SK-N-SH (cell line): ENCODE measurements around the gene YWHAE. TPM values are rescaled to one million over a fixed set of nuclear protein-coding genes. Genes with fewer than 3 reads are reported as not detected.

ENCODE experiments used
- CTCF ChIA-PET: fragments of 300-600, 350-600 bp; formaldehyde crosslinking; extraction: SDS; loops from one replicate; lab custom pipeline; 2021; lab: Yijun Ruan, JAX
- POLR2A ChIA-PET: fragments of 350-600 bp; sonication (Branson Sonifier 250); formaldehyde crosslinking; extraction: SDS; loops from one replicate; lab custom pipeline; 2020; ENCODE audit warnings: antibody characterized with exemption, inconsistent platforms; lab: Yijun Ruan, JAX
- DNase-seq: peaks from one replicate; pipeline ENCODE4 v3.0.0; 2012
- H2AFZ ChIP-seq: fragments of 200-600 bp; sonication (generic); 2 replicates; pipeline ENCODE4 v1.8.1; 2016; ENCODE audit warnings: antibody characterized with exemption, mild to moderate bottlenecking, low read depth
- H3F3A ChIP-seq: fragments of 200-600 bp; sonication (generic); replicated peaks from 2 replicates; pipeline ENCODE3; 2016; ENCODE audit warnings: antibody characterized with exemption, mild to moderate bottlenecking; ENCODE audit not compliant: insufficient read depth
- H3K27ac ChIP-seq, 2 experiments: fragments of 200-500 bp in 1 of 2; fragments of 200-600 bp in 1 of 2; sonication (Bioruptor generic) in 1 of 2; sonication (generic), shearing (Covaris generic) in 1 of 2; 2 replicates each; pipeline versions ENCODE4 v1.5.1 to v1.6.1; 2014 to 2016; ENCODE audit warnings: low read depth in 2 of 2, inconsistent platforms in 1 of 2, low read length in 1 of 2, mild to moderate bottlenecking in 1 of 2, mixed read lengths in 1 of 2
- H3K27me3 ChIP-seq: fragments of 200-600 bp; sonication (generic), shearing (Covaris generic); 2 replicates; pipeline ENCODE4 v1.6.1; 2016; ENCODE audit warnings: mixed run types; ENCODE audit not compliant: insufficient read depth
- H3K36me3 ChIP-seq, 2 experiments: fragments of 200-500 bp in 1 of 2; fragments of 200-600 bp in 1 of 2; sonication (Bioruptor generic) in 1 of 2; sonication (generic) in 1 of 2; replicated peaks in 1 of 2; 2 replicates each; pipeline versions ENCODE3 to v1.5.1; 2014 to 2016; ENCODE audit warnings: low read length in 1 of 2, mild to moderate bottlenecking in 1 of 2; ENCODE audit not compliant: insufficient read depth in 2 of 2, control insufficient read depth in 1 of 2
- H3K4me1 ChIP-seq, 2 experiments: fragments of 200-500 bp in 1 of 2; fragments of 200-600 bp in 1 of 2; sonication (Bioruptor generic) in 1 of 2; sonication (generic), shearing (Covaris generic) in 1 of 2; 2 replicates each; pipeline versions ENCODE4 v1.5.1 to v1.6.1; 2014 to 2016; ENCODE audit warnings: low read depth in 1 of 2, low read length in 1 of 2, mixed run types in 1 of 2; ENCODE audit not compliant: insufficient read depth in 2 of 2, control insufficient read depth in 1 of 2
- H3K4me2 ChIP-seq: fragments of 200-600 bp; sonication (generic), shearing (Covaris generic); 2 replicates; pipeline ENCODE4 v1.6.1; 2017; ENCODE audit warnings: mixed run types
- H3K4me3 ChIP-seq, 2 experiments: fragments of 200-500 bp in 1 of 2; fragments of 200-600 bp in 1 of 2; sonication (Bioruptor generic) in 1 of 2; sonication (generic), shearing (Covaris generic) in 1 of 2; 2 replicates each; pipeline versions ENCODE4 v1.5.1 to v1.8.1; 2014 to 2016; ENCODE audit warnings: low read depth in 2 of 2, inconsistent platforms in 1 of 2, low read length in 1 of 2, mild to moderate bottlenecking in 1 of 2, mixed read lengths in 1 of 2, moderate library complexity in 1 of 2
- H3K79me2 ChIP-seq: fragments of 200-600 bp; sonication (generic); 2 replicates; pipeline ENCODE4 v1.8.1; 2017; ENCODE audit warnings: mild to moderate bottlenecking; ENCODE audit not compliant: insufficient read depth
- H3K9ac ChIP-seq: fragments of 200-600 bp; sonication (generic); 2 replicates; pipeline ENCODE4 v1.6.1; 2017; ENCODE audit warnings: mixed run types
- H3K9me2 ChIP-seq: fragments of 200-600 bp; sonication (generic); 2 replicates; pipeline ENCODE4 v1.6.1; 2017; ENCODE audit warnings: mixed run types
- H3K9me3 ChIP-seq: fragments of 200-600 bp; sonication (generic); 2 replicates; pipeline ENCODE4 v1.6.1; 2017; ENCODE audit warnings: mixed run types, mild to moderate bottlenecking, moderate library complexity
- H4K20me1 ChIP-seq: fragments of 200-600 bp; sonication (generic); 2 replicates; pipeline ENCODE4 v1.6.1; 2017; ENCODE audit warnings: mild to moderate bottlenecking, mixed run types; ENCODE audit not compliant: insufficient read depth
- CTCF ChIP-seq: fragments of 200-600 bp; sonication (generic); IDR thresholded peaks from 2 replicates; pipeline ENCODE4 v1.6.1; 2017; ENCODE audit warnings: antibody characterized with exemption, mild to moderate bottlenecking, moderate library complexity
- ELF1 ChIP-seq: IDR thresholded peaks from 2 replicates; pipeline ENCODE4 v1.4.0; 2012
- EP300 ChIP-seq, 2 experiments: IDR thresholded peaks; 2 replicates each; pipeline versions ENCODE4 v1.4.0 to v1.6.1; 2012; ENCODE audit warnings: borderline replicate concordance in 1 of 2, low read depth in 1 of 2, low read length in 1 of 2
- EZH2phosphoT487 ChIP-seq: fragments of 200-600 bp; sonication (generic); IDR thresholded peaks from 2 replicates; pipeline ENCODE4 v1.6.1; 2017; ENCODE audit warnings: low read depth, mixed run types, mild to moderate bottlenecking, antibody characterized with exemption, moderate library complexity, borderline replicate concordance
- GATA2 ChIP-seq: sonication (generic); formaldehyde crosslinking; IDR thresholded peaks from 2 replicates; pipeline ENCODE4 v1.5.0; 2020; ENCODE audit warnings: mild to moderate bottlenecking, missing genetic modification reagents
- MAX ChIP-seq: IDR thresholded peaks from 2 replicates; pipeline ENCODE4 v1.4.0; 2012; ENCODE audit warnings: low read depth
- MXI1 ChIP-seq: IDR thresholded peaks from 2 replicates; pipeline ENCODE4 v1.6.1; 2012; ENCODE audit warnings: mild to moderate bottlenecking, low read depth, low read length, improper control_type of control experiment
- RCOR1 ChIP-seq: fragments of 150-350 bp; IDR thresholded peaks from 2 replicates; pipeline ENCODE4 v1.6.1; 2017; ENCODE audit warnings: antibody characterized with exemption, low read length
- RXRA ChIP-seq: IDR thresholded peaks from 2 replicates; pipeline ENCODE4 v1.4.0; 2012; ENCODE audit warnings: low read depth, mild to moderate bottlenecking, borderline replicate concordance
- SMC3 ChIP-seq: IDR thresholded peaks from 2 replicates; pipeline ENCODE4 v1.6.1; 2012; ENCODE audit warnings: low read depth, low read length, improper control_type of control experiment
- TAF1 ChIP-seq: IDR thresholded peaks from 2 replicates; pipeline ENCODE4 v1.6.1; 2012; ENCODE audit warnings: low read depth, mild to moderate bottlenecking, low read length, moderate library complexity, borderline replicate concordance
- TEAD4 ChIP-seq: IDR thresholded peaks from 2 replicates; pipeline ENCODE4 v1.4.0; 2012; ENCODE audit warnings: mild to moderate bottlenecking, borderline replicate concordance; ENCODE audit not compliant: insufficient read depth
- YY1 ChIP-seq: IDR thresholded peaks from 2 replicates; pipeline ENCODE4 v1.4.0; 2012; ENCODE audit warnings: low read depth, mild to moderate bottlenecking
- ZBTB33 ChIP-seq: IDR thresholded peaks from 2 replicates; pipeline ENCODE4 v1.4.0; 2012; ENCODE audit warnings: low read depth, borderline replicate concordance
- WGBS: methylation state at CpG from one replicate; pipeline ENCODE4 v1.1.6; 2017; ENCODE audit warnings: low lambda C conversion rate; 5-methylcytosine and 5-hydroxymethylcytosine counted together
- polyA plus RNA-seq, 3 experiments: library from polyadenylated mRNA; depleted of rRNA; stranded (reverse); fragments of >200 nt; gene quantifications; 2 replicates each; pipeline ENCODE4 v1.2.3, GENCODE V29; 2012

YWHAE gene
- polyA plus RNA-seq, 1 of the 3 experiments (the other 2 are of a cell fraction) = 1,023 TPM

- H3K9ac ChIP-seq = no peak overlapping the region
- CTCF ChIA-PET = interaction anchor here (2.0 kb wide), 1 partner anchor 84 kb away, joined by 5 read pairs; no protein-coding TSS in a partner anchor
- H3K27ac ChIP-seq = no peak overlapping the region
- peaks cover 97% of the 10 kb centered on the region for H4K20me1 ChIP-seq
- no peak overlapping the region for H3K4me2 ChIP-seq
- H3K9me3 ChIP-seq = no peaks in the 10 kb centered on the region
- DNase-seq = no peak
- POLR2A ChIA-PET = no interaction called here
- TF ChIP-seq TEAD4 (no peak), SMC3 (no peak), YY1 (no peak), RXRA (no peak), GATA2 (CRISPR knock-in tag) (no peak), RCOR1 (no peak), TAF1 (no peak), ZBTB33 (no peak), EP300 (IDR thresholded peaks at IDR 0.05; ENCODE audit: borderline replicate concordance in 1 of 2, low read depth in 1 of 2, low read length in 1 of 2) (no peak), MXI1 (no peak), EZH2phosphoT487 (no peak), ELF1 (no peak), CTCF (no peak), MAX (no peak)
- H3K4me3 ChIP-seq = no peak overlapping the region
- H3K79me2 ChIP-seq = peaks cover 100% of the 10 kb centered on the region
- H3K36me3 ChIP-seq = peaks cover 3 to 21% of the 10 kb centered on the region in 2 experiments
- H3K4me1 ChIP-seq = peaks cover 0 to under 1% of the 10 kb centered on the region in 2 experiments; a peak in 1 of 4 replicates
- peaks cover 14% of the 10 kb centered on the region for H3F3A ChIP-seq
- no peaks in the 10 kb centered on the region for H3K9me2 ChIP-seq
- no peak overlapping the region for H2AFZ ChIP-seq
- no peaks in the 10 kb centered on the region for H3K27me3 ChIP-seq
- WGBS = 91% methylated on average over 5 of the region's 5 CpGs
These were observed 49.5 kb upstream of the YWHAE start for GRCh38 chr17:1449412-1449967.
